Panc1 (cell line): ENCODE results near the gene TSC22D1. TPM values are rescaled to one million over a fixed set of nuclear protein-coding genes. Genes with fewer than 3 reads are reported as not detected.

Experiments used
- ATAC-seq: fragments of 200-7000 bp; cut with Tn5 transposase; 2 replicates; pipeline ENCODE4 v1.9.1; 2020; ENCODE audit warnings: mild to moderate bottlenecking, moderate library complexity
- BruUV-seq: library from RNA; stranded (reverse); fragments of 400-500 nt; replicated peaks from 2 replicates; lab custom pipeline; 2021; lab: Mats Ljungman, UMichigan
- CTCF ChIA-PET: fragments of 300-600 bp; sonication (Branson Sonifier 250); formaldehyde crosslinking; loops from one replicate; lab custom pipeline; 2022; ENCODE audit warnings: antibody characterized with exemption; lab: Charles Lee
- POLR2A ChIA-PET: fragments of 300-600 bp; sonication (Branson Sonifier 250); formaldehyde crosslinking; loops from one replicate; lab custom pipeline; 2022; ENCODE audit warnings: antibody characterized with exemption; lab: Charles Lee
- DNase-seq: peaks from one replicate; pipeline ENCODE4 v3.0.0-alpha.2; 2010; ENCODE audit warnings: low read depth, low spot score
- H3K27ac ChIP-seq: 2 replicates; pipeline ENCODE4 v1.5.1; 2011; ENCODE audit warnings: mild to moderate bottlenecking, low read length, inconsistent platforms
- H3K27me3 ChIP-seq: fragments of 200-500 bp; sonication (Bioruptor generic); 2 replicates; pipeline ENCODE4 v1.6.0; 2014; ENCODE audit warnings: low read length, inconsistent platforms; ENCODE audit not compliant: control insufficient read depth, insufficient read depth
- H3K36me3 ChIP-seq: fragments of 200-500 bp; sonication (Bioruptor generic); 2 replicates; pipeline ENCODE4 v1.5.1; 2014; ENCODE audit warnings: inconsistent platforms, mild to moderate bottlenecking, low read length, moderate library complexity; ENCODE audit not compliant: control insufficient read depth, insufficient read depth
- H3K4me1 ChIP-seq: 2 replicates; pipeline ENCODE4 v1.5.1; 2011; ENCODE audit warnings: inconsistent platforms, mild to moderate bottlenecking, low read length, moderate library complexity; ENCODE audit not compliant: control insufficient read depth, insufficient read depth
- H3K4me3 ChIP-seq, 2 experiments: 2 replicates each; pipeline ENCODE4 v1.5.1; 2011 to 2012; ENCODE audit warnings: low read depth in 2 of 2, low read length in 2 of 2, mild to moderate bottlenecking in 2 of 2, inconsistent platforms in 1 of 2, moderate library complexity in 1 of 2
- H3K9me3 ChIP-seq: fragments of 200-500 bp; sonication (Bioruptor generic); 2 replicates; pipeline ENCODE4 v1.5.1; 2014; ENCODE audit warnings: low read depth, mild to moderate bottlenecking, inconsistent platforms, low read length, moderate library complexity; ENCODE audit not compliant: control insufficient read depth, insufficient read depth
- POLR2AphosphoS5 ChIP-seq: IDR thresholded peaks from 2 replicates; pipeline ENCODE4 v1.6.1; 2012; ENCODE audit warnings: mild to moderate bottlenecking, low read depth, low read length, moderate library complexity
- SIN3A ChIP-seq: IDR thresholded peaks from 2 replicates; pipeline ENCODE4 v1.6.1; 2012; ENCODE audit warnings: low read depth, mild to moderate bottlenecking, low read length, moderate library complexity, borderline replicate concordance; ENCODE audit not compliant: insufficient read depth
- TCF7L2 ChIP-seq: IDR thresholded peaks from 2 replicates; pipeline ENCODE4 v1.6.1; 2011; ENCODE audit warnings: mild to moderate bottlenecking, low read depth, low read length, inconsistent platforms
- in situ Hi-C: cut with HindIII; loops from 2 replicates; pipeline ENCODE4 v1.10.0; 2016; ENCODE audit warnings: low sequenced_read_pairs, low pct_unique_long_range_greater_than_20kb
- intact Hi-C: fragments of 100-400 bp; cut with micrococcal nuclease; formaldehyde crosslinking; loops from one replicate; pipeline ENCODE4 v1.10.0; 2022; ENCODE audit not compliant: unreplicated experiment
- total RNA-seq: library from RNA; stranded (reverse); gene quantifications from one replicate; pipeline ENCODE4 v1.2.1, GENCODE V29; 2021; ENCODE audit not compliant: unreplicated experiment
- TF ChIP-seq, protein P1 (sequence below): fragments of 450-650 bp; IDR thresholded peaks from 2 replicates; pipeline ENCODE4 v1.5.1; 2017; ENCODE audit warnings: mild to moderate bottlenecking
- TF ChIP-seq, protein P2 (sequence below), 2 experiments: IDR thresholded peaks; 2 replicates each; pipeline ENCODE4 v1.6.1; 2011 to 2012; ENCODE audit warnings: low read depth in 2 of 2, control low read depth in 1 of 2, low read length in 1 of 2, mild to moderate bottlenecking in 1 of 2, moderate library complexity in 1 of 2; ENCODE audit not compliant: insufficient read depth in 1 of 2

TSC22D1 gene
- total RNA-seq, 1 experiment from 2014 or later = 31.8 TPM

DNA sequence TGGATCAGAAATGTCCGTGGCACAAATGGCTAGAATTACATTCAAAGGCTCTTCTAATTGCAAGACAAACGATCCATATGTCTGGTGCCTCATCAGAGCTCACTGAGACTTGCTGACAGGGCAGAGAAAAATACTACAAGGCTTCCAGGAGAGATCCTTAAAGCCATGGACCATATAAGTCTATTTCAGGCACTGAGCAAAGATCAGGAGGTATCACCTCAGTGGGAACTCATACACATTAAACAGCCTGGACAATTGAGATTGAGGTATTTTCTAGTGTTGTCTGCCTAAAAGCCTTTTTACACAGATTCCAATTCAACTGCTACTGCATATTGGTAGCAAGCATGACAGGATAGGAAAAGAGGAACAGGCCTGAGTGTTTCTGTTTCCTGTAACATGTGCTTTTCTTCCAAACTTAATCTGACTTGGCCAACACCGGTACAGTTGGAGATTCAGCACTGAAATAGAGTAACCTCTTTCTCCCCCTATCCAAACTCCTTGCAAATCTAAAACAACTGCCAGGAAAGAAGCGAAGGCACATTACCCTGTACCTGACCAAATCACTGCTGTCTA is 136.6 kb downstream of the TSC22D1 start:
- H3K36me3 ChIP-seq = peaks cover 9% of the 10 kb centered on the region; the same call in 1 of the 2 replicates
- BruUV-seq = no TSS peak
- DNase-seq (no peak), ATAC-seq (no peak)
- no peak overlapping the region for H3K4me3 ChIP-seq
- in situ Hi-C loops = no loop called here
- no peaks in the 10 kb centered on the region for H3K27me3 ChIP-seq
- H3K4me1 ChIP-seq = peaks cover 6% of the 10 kb centered on the region; the same call in 1 of the 2 replicates
- ChIA-PET CTCF (no interaction called here), POLR2A (no interaction called here)
- no peak overlapping the region for H3K27ac ChIP-seq
- TF ChIP-seq POLR2AphosphoS5 = no peak
- no peak for TF ChIP-seq TCF7L2
- TF ChIP-seq, protein P1, sequence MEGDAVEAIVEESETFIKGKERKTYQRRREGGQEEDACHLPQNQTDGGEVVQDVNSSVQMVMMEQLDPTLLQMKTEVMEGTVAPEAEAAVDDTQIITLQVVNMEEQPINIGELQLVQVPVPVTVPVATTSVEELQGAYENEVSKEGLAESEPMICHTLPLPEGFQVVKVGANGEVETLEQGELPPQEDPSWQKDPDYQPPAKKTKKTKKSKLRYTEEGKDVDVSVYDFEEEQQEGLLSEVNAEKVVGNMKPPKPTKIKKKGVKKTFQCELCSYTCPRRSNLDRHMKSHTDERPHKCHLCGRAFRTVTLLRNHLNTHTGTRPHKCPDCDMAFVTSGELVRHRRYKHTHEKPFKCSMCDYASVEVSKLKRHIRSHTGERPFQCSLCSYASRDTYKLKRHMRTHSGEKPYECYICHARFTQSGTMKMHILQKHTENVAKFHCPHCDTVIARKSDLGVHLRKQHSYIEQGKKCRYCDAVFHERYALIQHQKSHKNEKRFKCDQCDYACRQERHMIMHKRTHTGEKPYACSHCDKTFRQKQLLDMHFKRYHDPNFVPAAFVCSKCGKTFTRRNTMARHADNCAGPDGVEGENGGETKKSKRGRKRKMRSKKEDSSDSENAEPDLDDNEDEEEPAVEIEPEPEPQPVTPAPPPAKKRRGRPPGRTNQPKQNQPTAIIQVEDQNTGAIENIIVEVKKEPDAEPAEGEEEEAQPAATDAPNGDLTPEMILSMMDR = no peak
- TF ChIP-seq SIN3A = no peak
- TF ChIP-seq, protein P2, sequence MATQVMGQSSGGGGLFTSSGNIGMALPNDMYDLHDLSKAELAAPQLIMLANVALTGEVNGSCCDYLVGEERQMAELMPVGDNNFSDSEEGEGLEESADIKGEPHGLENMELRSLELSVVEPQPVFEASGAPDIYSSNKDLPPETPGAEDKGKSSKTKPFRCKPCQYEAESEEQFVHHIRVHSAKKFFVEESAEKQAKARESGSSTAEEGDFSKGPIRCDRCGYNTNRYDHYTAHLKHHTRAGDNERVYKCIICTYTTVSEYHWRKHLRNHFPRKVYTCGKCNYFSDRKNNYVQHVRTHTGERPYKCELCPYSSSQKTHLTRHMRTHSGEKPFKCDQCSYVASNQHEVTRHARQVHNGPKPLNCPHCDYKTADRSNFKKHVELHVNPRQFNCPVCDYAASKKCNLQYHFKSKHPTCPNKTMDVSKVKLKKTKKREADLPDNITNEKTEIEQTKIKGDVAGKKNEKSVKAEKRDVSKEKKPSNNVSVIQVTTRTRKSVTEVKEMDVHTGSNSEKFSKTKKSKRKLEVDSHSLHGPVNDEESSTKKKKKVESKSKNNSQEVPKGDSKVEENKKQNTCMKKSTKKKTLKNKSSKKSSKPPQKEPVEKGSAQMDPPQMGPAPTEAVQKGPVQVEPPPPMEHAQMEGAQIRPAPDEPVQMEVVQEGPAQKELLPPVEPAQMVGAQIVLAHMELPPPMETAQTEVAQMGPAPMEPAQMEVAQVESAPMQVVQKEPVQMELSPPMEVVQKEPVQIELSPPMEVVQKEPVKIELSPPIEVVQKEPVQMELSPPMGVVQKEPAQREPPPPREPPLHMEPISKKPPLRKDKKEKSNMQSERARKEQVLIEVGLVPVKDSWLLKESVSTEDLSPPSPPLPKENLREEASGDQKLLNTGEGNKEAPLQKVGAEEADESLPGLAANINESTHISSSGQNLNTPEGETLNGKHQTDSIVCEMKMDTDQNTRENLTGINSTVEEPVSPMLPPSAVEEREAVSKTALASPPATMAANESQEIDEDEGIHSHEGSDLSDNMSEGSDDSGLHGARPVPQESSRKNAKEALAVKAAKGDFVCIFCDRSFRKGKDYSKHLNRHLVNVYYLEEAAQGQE (IDR thresholded peaks at IDR 0.05; ENCODE audit: insufficient read depth in 1 of 2, low read depth in 2 of 2, low read length in 1 of 2) = no peak
- intact Hi-C loops = no loop called here
- no peaks in the 10 kb centered on the region for H3K9me3 ChIP-seq

DNA sequence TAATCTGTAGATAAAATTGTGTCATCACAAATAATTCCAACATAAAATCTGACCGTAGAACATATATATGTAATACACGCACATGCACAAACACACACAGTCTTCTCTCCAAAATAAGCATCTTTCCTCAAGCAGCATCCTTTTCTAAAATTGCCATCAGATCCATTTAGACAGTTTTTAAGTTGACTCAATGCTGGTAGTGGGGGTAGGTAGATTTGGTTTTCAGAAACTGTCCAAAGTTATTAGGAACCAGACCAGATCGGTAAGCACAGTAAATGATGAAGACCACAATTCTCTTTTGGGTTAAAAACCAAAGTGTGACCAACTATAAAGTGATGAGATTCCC is 137.9 kb downstream of the TSC22D1 start:
- Histone ChIP-seq H3K27me3 (no peaks in the 10 kb centered on the region), H3K36me3 (peaks cover 12% of the 10 kb centered on the region; the same call in 1 of the 2 replicates), H3K4me3 (no peak overlapping the region), H3K27ac (no peak overlapping the region), H3K4me1 (peaks cover 6% of the 10 kb centered on the region; the same call in 1 of the 2 replicates), H3K9me3 (no peaks in the 10 kb centered on the region)
- ATAC-seq (no peak), DNase-seq (no peak)
- in situ Hi-C loops = no loop called here
- POLR2A ChIA-PET = interaction anchor here (0.6 kb wide), 1 partner anchor 132 kb away, joined by 3 read pairs; no protein-coding TSS in a partner anchor
- no TSS peak for BruUV-seq
- TF ChIP-seq, protein P2 (IDR thresholded peaks at IDR 0.05; ENCODE audit: insufficient read depth in 1 of 2, low read depth in 2 of 2, low read length in 1 of 2) = no peak
- TF ChIP-seq POLR2AphosphoS5 (no peak), SIN3A (no peak), TCF7L2 (no peak)
- TF ChIP-seq, protein P1 = no peak; the same call in 1 of the 2 replicates
- CTCF ChIA-PET = no interaction called here
- intact Hi-C loops = no loop called here
